ENCODE measurements around the gene GALNT2.

The GALNT2 gene

DNA sequence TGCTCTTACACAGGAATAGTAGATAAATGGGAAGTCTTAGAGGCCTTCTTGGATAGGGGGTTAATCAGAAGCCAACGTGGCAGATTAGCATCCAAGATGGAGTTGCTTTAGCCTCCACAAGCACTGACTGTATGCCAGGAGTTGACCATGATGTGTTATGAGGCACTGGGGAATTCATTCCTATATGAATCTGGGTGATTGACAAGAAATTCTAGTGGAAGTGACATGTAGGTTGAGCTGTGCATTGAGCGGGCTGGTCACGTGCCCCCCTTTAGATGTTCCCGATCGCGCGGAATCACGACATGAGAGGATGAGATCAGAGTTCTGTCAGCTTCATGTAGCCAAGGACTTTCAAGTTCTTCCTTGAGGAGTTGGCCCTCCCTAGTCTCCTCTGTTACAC, 31.7 kb downstream of the GALNT2 start:
- no peaks in the 10 kb centered on the region for H3K27me3 ChIP-seq (ENCODE audit: insufficient read depth, low read length)
- H3K4me1 ChIP-seq (ENCODE audit: control insufficient read depth in 1 of 2, insufficient read depth in 2 of 2, low read length in 2 of 2) = peaks cover 6 to 11% of the 10 kb centered on the region in 2 experiments
- no peak overlapping the region for H3K4me3 ChIP-seq (ENCODE audit: low read depth, low read length)
- no peak overlapping the region for H4K8ac ChIP-seq (ENCODE audit: low read depth, low read length)
- no peak overlapping the region for H4K91ac ChIP-seq (ENCODE audit: low read depth, low read length)
- H2AFZ ChIP-seq (ENCODE audit: insufficient read depth, low read length, poor library complexity) = no peak overlapping the region
- DNase-seq = no peak
- no peak overlapping the region for H4K12ac ChIP-seq (ENCODE audit: low read depth, low read length)
- no peak overlapping the region for H2AK5ac ChIP-seq (ENCODE audit: low read length)
- no peak overlapping the region for H3K18ac ChIP-seq (ENCODE audit: low read length)
- no peaks in the 10 kb centered on the region for H3K9me3 ChIP-seq (ENCODE audit: insufficient read depth, low read depth, low read length)
- no peak overlapping the region for H3K9ac ChIP-seq (ENCODE audit: low read length)
- peaks cover 0 to 4% of the 10 kb centered on the region in 2 experiments for H3K36me3 ChIP-seq (ENCODE audit: control insufficient read depth in 1 of 2, insufficient read depth in 2 of 2, low read length in 2 of 2)
- no CpG with 5 or more reads among the region's 8 CpGs for WGBS (ENCODE audit: extremely low coverage, insufficient coverage, insufficient read length)
- no peak overlapping the region for H3K23ac ChIP-seq (ENCODE audit: low read length)
- no peak overlapping the region for H3K4me2 ChIP-seq (ENCODE audit: low read length)
- no peak overlapping the region for H3K27ac ChIP-seq (ENCODE audit: low read depth, low read length)
- no peak overlapping the region for H3K4ac ChIP-seq (ENCODE audit: low read depth, low read length)
- H3K79me2 ChIP-seq (ENCODE audit: control insufficient read depth, insufficient read depth, low read length, poor library complexity) = peaks cover 4% of the 10 kb centered on the region
- no peak overlapping the region for H2BK12ac ChIP-seq (ENCODE audit: low read length)
- H3K79me1 ChIP-seq (ENCODE audit: low read length) = peaks cover 3% of the 10 kb centered on the region
- H2BK5ac ChIP-seq (ENCODE audit: low read depth, low read length, poor library complexity) = no peak overlapping the region
- no peak overlapping the region for H2BK120ac ChIP-seq (ENCODE audit: insufficient read depth, low read length, poor library complexity)
- H3K14ac ChIP-seq (ENCODE audit: low read length) = no peak overlapping the region

DNA sequence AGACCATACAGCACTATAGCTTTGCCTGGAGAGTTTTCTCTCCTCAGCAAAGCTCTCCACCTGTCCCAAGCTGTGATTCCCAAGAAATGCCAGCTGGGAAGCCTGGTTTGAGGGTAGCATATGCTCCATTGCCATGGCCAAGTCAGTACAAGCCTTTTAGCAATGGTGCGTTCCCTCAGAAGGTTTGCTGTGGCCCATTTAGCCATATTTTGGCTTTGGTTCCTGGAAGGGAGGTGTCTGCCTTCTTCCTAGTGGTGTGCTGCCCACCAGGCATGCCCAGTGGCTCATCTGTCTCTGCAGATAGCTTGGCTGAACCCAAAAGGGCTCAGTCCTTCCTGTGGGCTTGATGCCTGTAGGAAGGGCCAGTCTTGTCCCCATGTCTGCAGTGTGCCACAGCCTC, 32.4 kb downstream of the GALNT2 start:
- H3K14ac ChIP-seq (ENCODE audit: low read length) = no peak overlapping the region
- peaks cover 13 to 18% of the 10 kb centered on the region in 2 experiments for H3K4me1 ChIP-seq (ENCODE audit: control insufficient read depth in 1 of 2, insufficient read depth in 2 of 2, low read length in 2 of 2)
- no peak overlapping the region for H2BK12ac ChIP-seq (ENCODE audit: low read length)
- H3K18ac ChIP-seq (ENCODE audit: low read length) = peak overlapping the region; percentile 86
- H2AFZ ChIP-seq (ENCODE audit: insufficient read depth, low read length, poor library complexity) = peak overlapping the region; percentile 6
- H3K9ac ChIP-seq (ENCODE audit: low read length) = no peak overlapping the region
- peaks cover 0 to 4% of the 10 kb centered on the region in 2 experiments for H3K36me3 ChIP-seq (ENCODE audit: control insufficient read depth in 1 of 2, insufficient read depth in 2 of 2, low read length in 2 of 2)
- no peaks in the 10 kb centered on the region for H3K27me3 ChIP-seq (ENCODE audit: insufficient read depth, low read length)
- no peak for DNase-seq
- no peak overlapping the region for H3K4me3 ChIP-seq (ENCODE audit: low read depth, low read length)
- peak overlapping the region; percentile 6 for H3K4ac ChIP-seq (ENCODE audit: low read depth, low read length)
- H3K27ac ChIP-seq (ENCODE audit: low read depth, low read length) = no peak overlapping the region
- H4K91ac ChIP-seq (ENCODE audit: low read depth, low read length) = no peak overlapping the region
- H3K23ac ChIP-seq (ENCODE audit: low read length) = no peak overlapping the region
- no peak overlapping the region for H2BK120ac ChIP-seq (ENCODE audit: insufficient read depth, low read length, poor library complexity)
- no peak overlapping the region for H3K4me2 ChIP-seq (ENCODE audit: low read length)
- WGBS (ENCODE audit: extremely low coverage, insufficient coverage, insufficient read length) = no CpG with 5 or more reads among the region's 1 CpG
- H3K9me3 ChIP-seq (ENCODE audit: insufficient read depth, low read depth, low read length) = no peaks in the 10 kb centered on the region
- H2BK5ac ChIP-seq (ENCODE audit: low read depth, low read length, poor library complexity) = no peak overlapping the region
- H3K79me2 ChIP-seq (ENCODE audit: control insufficient read depth, insufficient read depth, low read length, poor library complexity) = peaks cover 4% of the 10 kb centered on the region
- H2AK5ac ChIP-seq (ENCODE audit: low read length) = peak overlapping the region; percentile 48
- no peak overlapping the region for H4K8ac ChIP-seq (ENCODE audit: low read depth, low read length)
- peaks cover 7% of the 10 kb centered on the region for H3K79me1 ChIP-seq (ENCODE audit: low read length)
- H4K12ac ChIP-seq (ENCODE audit: low read depth, low read length) = no peak overlapping the region

DNA sequence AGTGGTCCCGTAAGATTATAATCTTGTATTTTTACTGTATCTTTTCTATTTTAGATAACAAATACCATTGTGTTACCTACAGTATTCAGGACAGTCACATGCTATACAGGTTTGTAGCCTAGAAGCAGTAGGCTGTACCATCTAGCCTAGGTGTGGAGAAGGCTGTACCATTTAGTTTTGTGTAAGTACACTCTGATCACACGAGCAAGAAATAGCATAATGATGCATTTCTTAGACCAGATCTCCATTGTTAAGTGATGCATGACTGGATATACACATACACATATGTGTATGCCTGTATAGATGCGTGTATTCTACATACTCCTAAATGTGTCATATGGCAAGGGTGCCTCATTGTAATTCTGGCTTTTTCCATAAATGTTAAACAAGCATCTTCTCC, 33.9 kb downstream of the GALNT2 start:
- no peak overlapping the region for H2AFZ ChIP-seq (ENCODE audit: insufficient read depth, low read length, poor library complexity)
- no peak overlapping the region for H4K12ac ChIP-seq (ENCODE audit: low read depth, low read length)
- no peak overlapping the region for H3K4me2 ChIP-seq (ENCODE audit: low read length)
- DNase-seq = no peak
- peaks cover 4% of the 10 kb centered on the region for H3K79me2 ChIP-seq (ENCODE audit: control insufficient read depth, insufficient read depth, low read length, poor library complexity)
- no peak overlapping the region for H3K23ac ChIP-seq (ENCODE audit: low read length)
- peaks cover 23 to 29% of the 10 kb centered on the region in 2 experiments for H3K4me1 ChIP-seq (ENCODE audit: control insufficient read depth in 1 of 2, insufficient read depth in 2 of 2, low read length in 2 of 2)
- H4K91ac ChIP-seq (ENCODE audit: low read depth, low read length) = no peak overlapping the region
- H3K27ac ChIP-seq (ENCODE audit: low read depth, low read length) = no peak overlapping the region
- H3K4ac ChIP-seq (ENCODE audit: low read depth, low read length) = no peak overlapping the region
- peaks cover 10% of the 10 kb centered on the region for H3K79me1 ChIP-seq (ENCODE audit: low read length)
- H2BK120ac ChIP-seq (ENCODE audit: insufficient read depth, low read length, poor library complexity) = no peak overlapping the region
- no peaks in the 10 kb centered on the region for H3K27me3 ChIP-seq (ENCODE audit: insufficient read depth, low read length)
- no peak overlapping the region for H3K9ac ChIP-seq (ENCODE audit: low read length)
- no CpG with 5 or more reads among the region's 3 CpGs for WGBS (ENCODE audit: extremely low coverage, insufficient coverage, insufficient read length)
- no peak overlapping the region for H2AK5ac ChIP-seq (ENCODE audit: low read length)
- H3K9me3 ChIP-seq (ENCODE audit: insufficient read depth, low read depth, low read length) = no peaks in the 10 kb centered on the region
- no peaks in the 10 kb centered on the region for H3K36me3 ChIP-seq (ENCODE audit: control insufficient read depth in 1 of 2, insufficient read depth in 2 of 2, low read length in 2 of 2)
- no peak overlapping the region for H4K8ac ChIP-seq (ENCODE audit: low read depth, low read length)
- H3K14ac ChIP-seq (ENCODE audit: low read length) = no peak overlapping the region
- no peak overlapping the region for H2BK12ac ChIP-seq (ENCODE audit: low read length)
- H3K4me3 ChIP-seq (ENCODE audit: low read depth, low read length) = no peak overlapping the region
- no peak overlapping the region for H2BK5ac ChIP-seq (ENCODE audit: low read depth, low read length, poor library complexity)
- no peak overlapping the region for H3K18ac ChIP-seq (ENCODE audit: low read length)

- Histone ChIP-seq H4K12ac (ENCODE audit: low read depth, low read length) (no peak overlapping the region), H3K4me3 (ENCODE audit: low read depth, low read length) (no peak overlapping the region), H2AK5ac (ENCODE audit: low read length) (no peak overlapping the region), H4K8ac (ENCODE audit: low read depth, low read length) (no peak overlapping the region), H3K14ac (ENCODE audit: low read length) (no peak overlapping the region), H3K27ac (ENCODE audit: low read depth, low read length) (no peak overlapping the region), H3K18ac (ENCODE audit: low read length) (no peak overlapping the region), H2BK12ac (ENCODE audit: low read length) (no peak overlapping the region), H3K4me2 (ENCODE audit: low read length) (no peak overlapping the region), H3K36me3 (ENCODE audit: control insufficient read depth in 1 of 2, insufficient read depth in 2 of 2, low read length in 2 of 2) (no peaks in the 10 kb centered on the region), H3K79me2 (ENCODE audit: control insufficient read depth, insufficient read depth, low read length, poor library complexity) (peaks cover 4% of the 10 kb centered on the region), H3K23ac (ENCODE audit: low read length) (no peak overlapping the region), H3K9me3 (ENCODE audit: insufficient read depth, low read depth, low read length) (no peaks in the 10 kb centered on the region), H2BK120ac (ENCODE audit: insufficient read depth, low read length, poor library complexity) (no peak overlapping the region), H2AFZ (ENCODE audit: insufficient read depth, low read length, poor library complexity) (no peak overlapping the region), H3K4ac (ENCODE audit: low read depth, low read length) (no peak overlapping the region), H2BK5ac (ENCODE audit: low read depth, low read length, poor library complexity) (no peak overlapping the region), H3K9ac (ENCODE audit: low read length) (no peak overlapping the region), H4K91ac (ENCODE audit: low read depth, low read length) (no peak overlapping the region), H3K27me3 (ENCODE audit: insufficient read depth, low read length) (no peaks in the 10 kb centered on the region), H3K4me1 (ENCODE audit: control insufficient read depth in 1 of 2, insufficient read depth in 2 of 2, low read length in 2 of 2) (peaks cover 28 to 35% of the 10 kb centered on the region in 2 experiments), H3K79me1 (ENCODE audit: low read length) (peaks cover 10% of the 10 kb centered on the region)
- no peak for DNase-seq
- WGBS (ENCODE audit: extremely low coverage, insufficient coverage, insufficient read length) = no CpG with 5 or more reads among the region's 2 CpGs
Measured at GRCh38 chr1:230101556-230101955, 34.5 kb downstream of the GALNT2 start.

Measured in trophoblast cell (in vitro differentiated cells and primary cell).